T-helper 1 cell (primary cell): Measurements from ENCODE around the gene BORCS5.
A peak's percentile ranks its signal among the peaks of the same experiment; 100 is the strongest.

Source experiments
- DNase-seq, 5 donors: peaks; one replicate each; pipeline ENCODE4 v3.0.0-alpha.2; 2012 to 2020

Gene BORCS5

GRCh38 chr12:12436831-12437345 lies 80.0 kb downstream of the BORCS5 start:
- no peak for DNase-seq

- peak in 2 of 5 donors; percentile 10 to 91 for DNase-seq
Observed at GRCh38 chr12:12439636-12440035, 82.8 kb downstream of the BORCS5 start.

GRCh38 chr12:12440784-12441428 lies 84.0 kb downstream of the BORCS5 start:
- DNase-seq, result no peak

- no peak for DNase-seq
Observed at GRCh38 chr12:12441429-12441807, 84.5 kb downstream of the BORCS5 start.

GRCh38 chr12:12441843-12442461 lies 85.1 kb downstream of the BORCS5 start:
- peak in 4 of 5 donors; percentile 40 to 82 (median 42) for DNase-seq

GRCh38 chr12:12442548-12443071 lies 85.7 kb downstream of the BORCS5 start:
- peak in 1 of 5 donors; percentile 62 for DNase-seq

- no peak for DNase-seq
Observed at GRCh38 chr12:12443431-12443878, 86.6 kb downstream of the BORCS5 start.

GRCh38 chr12:12445165-12445881 lies 88.4 kb downstream of the BORCS5 start:
- DNase-seq, result no peak

- DNase-seq, result no peak
Observed at GRCh38 chr12:12445882-12446181, 89.0 kb downstream of the BORCS5 start.

- no peak for DNase-seq
Observed at GRCh38 chr12:12446786-12447185, 89.9 kb downstream of the BORCS5 start.

- DNase-seq, result no peak
Observed at GRCh38 chr12:12447236-12447635, 90.4 kb downstream of the BORCS5 start.

- DNase-seq, result no peak
Observed at GRCh38 chr12:12447837-12448236, 91.0 kb downstream of the BORCS5 start.

- no peak for DNase-seq
Observed at GRCh38 chr12:12449533-12450025, 92.7 kb downstream of the BORCS5 start.

- no peak for DNase-seq
Observed at GRCh38 chr12:12450043-12450471, 93.2 kb downstream of the BORCS5 start.

GRCh38 chr12:12451098-12451497 lies 94.2 kb downstream of the BORCS5 start:
- no peak for DNase-seq

- DNase-seq, result no peak
Observed at GRCh38 chr12:12452326-12452902, 95.5 kb downstream of the BORCS5 start.

GRCh38 chr12:12453635-12454034 lies 96.8 kb downstream of the BORCS5 start:
- no peak for DNase-seq

GRCh38 chr12:12454315-12454714 lies 97.4 kb downstream of the BORCS5 start:
- DNase-seq, result no peak

GRCh38 chr12:12456637-12457036 lies 99.8 kb downstream of the BORCS5 start:
- peak in 1 of 5 donors; percentile 82 for DNase-seq

- DNase-seq, result peak in 1 of 5 donors; percentile 72
Observed at GRCh38 chr12:12460935-12461922, 104.4 kb downstream of the BORCS5 start.

GRCh38 chr12:12461923-12462315 lies 105.0 kb downstream of the BORCS5 start:
- DNase-seq, result peak in 1 of 5 donors; percentile 74

- DNase-seq, result no peak
Observed at GRCh38 chr12:12465522-12465921, 108.6 kb downstream of the BORCS5 start.
